ENCODE results near the gene PXMP4. TPM values are rescaled to one million over a fixed set of nuclear protein-coding genes. Genes with fewer than 3 reads are reported as not detected.

Gene PXMP4
- total RNA-seq, 1 experiment from 2014 or later = 12.0 TPM

DNA sequence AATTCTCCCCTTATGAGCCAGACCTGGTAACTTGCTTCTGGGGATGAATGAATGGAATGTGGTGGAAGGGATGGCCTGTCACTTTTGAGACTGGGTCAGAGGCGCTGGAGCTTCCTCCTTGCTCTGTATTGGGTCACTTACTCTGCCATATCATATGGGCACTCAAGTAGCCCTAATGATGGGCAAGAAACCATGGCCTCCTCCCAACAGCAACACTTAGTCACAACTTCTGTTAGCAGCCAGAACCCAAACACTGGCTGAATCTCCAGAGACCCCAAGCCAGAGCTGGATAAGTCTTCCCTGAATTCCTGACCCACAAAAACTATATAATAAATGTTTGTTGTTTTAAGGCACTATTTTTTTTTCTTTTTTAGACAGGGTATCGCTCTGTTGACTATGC lies 39.4 kb downstream of the PXMP4 start:
- DNase-seq (ENCODE audit: low read depth, low spot score) (no peak), ATAC-seq (no peak)
- TF ChIP-seq TCF7L2 (IDR thresholded peaks at IDR 0.05; ENCODE audit: low read depth, low read length) (no peak), POLR2AphosphoS5 (IDR thresholded peaks at IDR 0.05; ENCODE audit: low read depth, low read length) (no peak), SIN3A (IDR thresholded peaks at IDR 0.05; ENCODE audit: borderline replicate concordance, insufficient read depth, low read depth, low read length) (no peak), REST (IDR thresholded peaks at IDR 0.05; ENCODE audit: insufficient read depth in 1 of 2, low read depth in 2 of 2, low read length in 1 of 2) (no peak)
- TF ChIP-seq, protein P1, sequence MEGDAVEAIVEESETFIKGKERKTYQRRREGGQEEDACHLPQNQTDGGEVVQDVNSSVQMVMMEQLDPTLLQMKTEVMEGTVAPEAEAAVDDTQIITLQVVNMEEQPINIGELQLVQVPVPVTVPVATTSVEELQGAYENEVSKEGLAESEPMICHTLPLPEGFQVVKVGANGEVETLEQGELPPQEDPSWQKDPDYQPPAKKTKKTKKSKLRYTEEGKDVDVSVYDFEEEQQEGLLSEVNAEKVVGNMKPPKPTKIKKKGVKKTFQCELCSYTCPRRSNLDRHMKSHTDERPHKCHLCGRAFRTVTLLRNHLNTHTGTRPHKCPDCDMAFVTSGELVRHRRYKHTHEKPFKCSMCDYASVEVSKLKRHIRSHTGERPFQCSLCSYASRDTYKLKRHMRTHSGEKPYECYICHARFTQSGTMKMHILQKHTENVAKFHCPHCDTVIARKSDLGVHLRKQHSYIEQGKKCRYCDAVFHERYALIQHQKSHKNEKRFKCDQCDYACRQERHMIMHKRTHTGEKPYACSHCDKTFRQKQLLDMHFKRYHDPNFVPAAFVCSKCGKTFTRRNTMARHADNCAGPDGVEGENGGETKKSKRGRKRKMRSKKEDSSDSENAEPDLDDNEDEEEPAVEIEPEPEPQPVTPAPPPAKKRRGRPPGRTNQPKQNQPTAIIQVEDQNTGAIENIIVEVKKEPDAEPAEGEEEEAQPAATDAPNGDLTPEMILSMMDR (IDR thresholded peaks at IDR 0.05) = no peak
- intact Hi-C loops (cut with micrococcal nuclease; ENCODE audit: unreplicated experiment) = no loop called here
- no peaks in the 10 kb centered on the region for H3K9me3 ChIP-seq (ENCODE audit: control insufficient read depth, insufficient read depth, low read depth, low read length)
- no peak overlapping the region for H3K27ac ChIP-seq (ENCODE audit: low read length)
- ChIA-PET CTCF (no interaction called here), POLR2A (interaction anchor here (0.6 kb wide), 1 partner anchor 1772 kb away, joined by 8 read pairs; no protein-coding TSS in a partner anchor)
- H3K36me3 ChIP-seq (ENCODE audit: control insufficient read depth, insufficient read depth, low read length) = no peaks in the 10 kb centered on the region
- BruUV-seq (replicated peaks) = no TSS peak
- peaks cover 10% of the 10 kb centered on the region for H3K4me1 ChIP-seq (ENCODE audit: control insufficient read depth, insufficient read depth, low read length)
- in situ Hi-C loops (cut with HindIII; ENCODE audit: low pct_unique_long_range_greater_than_20kb, low sequenced_read_pairs) = no loop called here
- H3K4me3 ChIP-seq (ENCODE audit: low read depth in 2 of 2, low read length in 2 of 2) = no peak overlapping the region
- H3K27me3 ChIP-seq (ENCODE audit: control insufficient read depth, insufficient read depth, low read length) = no peaks in the 10 kb centered on the region

DNA sequence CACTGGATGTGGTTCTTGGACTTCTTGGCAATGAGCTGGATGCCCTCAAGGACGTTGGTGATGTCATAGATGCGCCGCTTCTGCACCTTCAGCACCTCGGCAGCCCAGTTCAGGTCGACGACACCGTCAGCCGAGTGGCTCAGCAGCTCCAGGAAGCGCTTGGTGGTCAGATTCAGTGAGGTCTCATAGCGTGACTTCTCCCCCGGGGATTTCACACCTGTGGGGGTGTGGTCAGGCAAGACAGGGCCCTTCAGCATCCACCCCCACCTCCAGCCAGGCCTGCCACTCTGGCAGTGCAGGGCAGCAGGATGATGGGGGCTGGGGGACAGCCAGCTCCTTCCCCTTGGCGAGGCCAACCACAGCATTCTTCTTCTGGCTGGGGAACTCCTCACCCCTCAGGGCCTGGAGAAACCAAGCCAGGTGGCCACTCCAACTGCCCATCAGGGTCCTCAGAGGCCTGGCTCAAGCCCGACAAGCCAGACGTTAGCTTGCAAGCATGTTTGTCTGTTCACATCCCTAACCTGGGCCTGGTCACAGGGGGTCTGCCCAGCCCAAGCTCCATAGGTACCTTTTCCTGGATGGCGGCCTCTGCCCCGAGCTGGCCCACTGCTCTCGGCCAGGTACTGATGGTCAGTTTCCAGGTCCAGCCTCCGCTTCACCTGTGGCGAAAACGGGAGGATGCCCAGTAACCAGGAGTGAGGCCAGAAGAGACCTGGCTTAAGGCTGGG lies 40.2 kb downstream of the PXMP4 start:
- CTCF ChIA-PET = no interaction called here
- Histone ChIP-seq H3K27ac (ENCODE audit: low read length) (no peak overlapping the region), H3K4me1 (ENCODE audit: control insufficient read depth, insufficient read depth, low read length) (peaks cover 16% of the 10 kb centered on the region), H3K9me3 (ENCODE audit: control insufficient read depth, insufficient read depth, low read depth, low read length) (no peaks in the 10 kb centered on the region), H3K36me3 (ENCODE audit: control insufficient read depth, insufficient read depth, low read length) (no peaks in the 10 kb centered on the region), H3K4me3 (ENCODE audit: low read depth in 2 of 2, low read length in 2 of 2) (no peak overlapping the region), H3K27me3 (ENCODE audit: control insufficient read depth, insufficient read depth, low read length) (no peaks in the 10 kb centered on the region)
- POLR2A ChIA-PET = interaction anchor here (0.5 kb wide), 1 partner anchor 34 kb away, joined by 3 read pairs; no protein-coding TSS in a partner anchor
- TF ChIP-seq, protein P1 (IDR thresholded peaks at IDR 0.05) = no peak
- no peak for TF ChIP-seq REST (IDR thresholded peaks at IDR 0.05; ENCODE audit: insufficient read depth in 1 of 2, low read depth in 2 of 2, low read length in 1 of 2)
- no peak for TF ChIP-seq POLR2AphosphoS5 (IDR thresholded peaks at IDR 0.05; ENCODE audit: low read depth, low read length)
- TF ChIP-seq TCF7L2 (IDR thresholded peaks at IDR 0.05; ENCODE audit: low read depth, low read length) = no peak
- TF ChIP-seq SIN3A (IDR thresholded peaks at IDR 0.05; ENCODE audit: borderline replicate concordance, insufficient read depth, low read depth, low read length) = no peak
- ATAC-seq (no peak), DNase-seq (ENCODE audit: low read depth, low spot score) (no peak)
- intact Hi-C loops (cut with micrococcal nuclease; ENCODE audit: unreplicated experiment) (no loop called here), in situ Hi-C loops (cut with HindIII; ENCODE audit: low pct_unique_long_range_greater_than_20kb, low sequenced_read_pairs) (no loop called here)
- BruUV-seq (replicated peaks) = no TSS peak
